ENCODE measurements around the gene OSER1. TPM values are rescaled to one million over a fixed set of nuclear protein-coding genes. Genes with fewer than 3 reads are reported as not detected.
"Not testable (repeated sequence)": the region's sequence is repeated elsewhere in the genome, so short reads cannot be mapped to it uniquely, and the experiment has no call there.

Gene OSER1
- total RNA-seq, 1 experiment from 2014 or later, result 19.6 TPM

DNA sequence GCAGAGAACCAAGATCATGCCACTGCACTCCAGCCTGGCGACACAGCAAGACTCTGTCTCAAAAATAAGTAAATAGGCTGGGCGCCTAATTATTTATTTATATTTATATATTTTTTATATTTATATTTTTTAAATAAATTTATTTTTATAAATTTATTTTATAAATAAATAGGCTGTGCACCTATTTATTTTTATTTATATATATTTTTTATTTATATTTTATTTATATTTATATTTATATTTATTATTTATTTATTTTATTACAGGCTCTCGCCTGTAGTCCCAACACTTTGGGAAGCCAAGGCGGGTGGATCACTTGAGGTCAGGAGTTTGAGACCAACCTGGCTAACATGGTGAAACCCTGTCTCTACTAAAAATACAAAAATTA is 21.9 kb upstream of the OSER1 start:
- not testable (repeated sequence) for H3K36me3 ChIP-seq (ENCODE audit: insufficient read depth, low read length); H3K9ac ChIP-seq (ENCODE audit: low read length); H3K4me3 ChIP-seq (ENCODE audit: low read length); H3K79me2 ChIP-seq (ENCODE audit: low read length); H3K27ac ChIP-seq (ENCODE audit: low read length); H3K9me3 ChIP-seq (ENCODE audit: low read length); H3K4me1 ChIP-seq (ENCODE audit: low read length); H3K27me3 ChIP-seq (ENCODE audit: low read length); H3K4me2 ChIP-seq (ENCODE audit: low read depth, low read length, poor library complexity, severe bottlenecking); H4K20me1 ChIP-seq (ENCODE audit: insufficient read depth, low read depth, low read length); H2AFZ ChIP-seq (ENCODE audit: low read length); H3K9me2 ChIP-seq (replicated peaks; ENCODE audit: insufficient read depth, low read length); DNase-seq

DNA sequence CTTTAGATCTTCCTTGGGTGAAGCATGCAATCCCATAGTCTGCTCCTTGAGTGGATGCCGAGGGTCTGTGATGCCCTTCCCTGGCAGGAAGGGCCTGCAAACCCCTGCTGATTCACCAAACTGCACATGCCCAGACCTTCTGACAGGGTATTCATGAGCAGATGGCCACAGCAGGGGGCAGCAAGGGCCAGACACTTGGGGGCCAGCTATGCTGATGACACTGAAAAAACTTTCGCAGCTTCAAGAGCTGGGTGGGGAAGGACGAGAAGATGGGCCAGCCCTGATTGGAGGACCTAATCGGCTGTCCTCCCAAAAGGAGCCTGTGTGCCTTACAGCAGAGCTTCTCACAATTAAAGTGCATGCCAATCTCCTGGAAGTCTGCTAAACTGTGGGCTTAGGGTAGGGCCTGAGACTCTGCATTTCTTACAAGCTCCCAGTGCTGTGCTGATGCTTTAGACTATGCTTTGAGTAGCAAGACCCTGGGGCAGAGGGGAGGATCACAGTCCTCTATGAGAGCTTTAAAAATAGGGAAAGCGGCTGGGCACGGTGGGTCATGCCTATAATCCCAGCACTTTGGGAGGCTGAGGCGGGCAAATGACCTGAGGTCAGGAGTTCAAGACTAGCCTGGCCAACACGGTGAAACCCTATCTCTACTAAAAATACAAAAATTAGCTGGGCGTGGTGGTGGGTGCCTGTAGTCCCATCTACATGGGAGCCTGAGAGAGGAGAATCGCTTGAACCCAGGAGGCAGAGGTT is 21.3 kb upstream of the OSER1 start:
- H4K20me1 ChIP-seq (ENCODE audit: insufficient read depth, low read depth, low read length), result no peaks in the 10 kb centered on the region
- no peak overlapping the region for H3K4me2 ChIP-seq (ENCODE audit: low read depth, low read length, poor library complexity, severe bottlenecking)
- H3K36me3 ChIP-seq (ENCODE audit: insufficient read depth, low read length), result no peaks in the 10 kb centered on the region
- no peaks in the 10 kb centered on the region for H3K9me2 ChIP-seq (replicated peaks; ENCODE audit: insufficient read depth, low read length)
- H3K9me3 ChIP-seq (ENCODE audit: low read length), result no peaks in the 10 kb centered on the region
- no peak overlapping the region for H3K4me3 ChIP-seq (ENCODE audit: low read length)
- H3K9ac ChIP-seq (ENCODE audit: low read length), result no peak overlapping the region
- H3K4me1 ChIP-seq (ENCODE audit: low read length), result no peaks in the 10 kb centered on the region
- DNase-seq, result no peak
- no peaks in the 10 kb centered on the region for H3K79me2 ChIP-seq (ENCODE audit: low read length)
- H3K27me3 ChIP-seq (ENCODE audit: low read length), result no peaks in the 10 kb centered on the region
- H2AFZ ChIP-seq (ENCODE audit: low read length), result no peak overlapping the region
- no peak overlapping the region for H3K27ac ChIP-seq (ENCODE audit: low read length)

DNA sequence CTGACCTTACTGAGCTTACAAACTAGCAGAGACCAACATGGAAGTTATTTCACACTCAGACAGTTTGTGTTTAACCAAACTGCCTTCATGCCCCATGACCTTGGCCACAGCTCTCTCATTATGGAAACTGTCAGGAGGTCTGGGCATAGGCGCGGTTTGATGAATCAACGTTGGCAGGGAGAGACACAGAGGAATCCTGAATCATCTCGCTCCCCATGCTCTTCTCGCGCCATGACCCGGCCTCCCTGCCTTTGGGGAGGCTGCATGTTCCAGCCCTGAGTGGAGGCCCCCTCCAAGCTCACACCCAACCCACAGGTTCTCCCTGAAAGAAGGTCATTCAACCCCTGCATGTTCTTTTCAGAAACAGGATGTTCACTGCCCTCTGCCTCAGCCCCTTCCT is 20.6 kb upstream of the OSER1 start:
- Histone ChIP-seq H3K4me1 (ENCODE audit: low read length) (no peaks in the 10 kb centered on the region), H3K27ac (ENCODE audit: low read length) (no peak overlapping the region), H3K4me2 (ENCODE audit: low read depth, low read length, poor library complexity, severe bottlenecking) (no peak overlapping the region), H3K79me2 (ENCODE audit: low read length) (no peaks in the 10 kb centered on the region), H4K20me1 (ENCODE audit: insufficient read depth, low read depth, low read length) (no peaks in the 10 kb centered on the region), H3K9me3 (ENCODE audit: low read length) (no peaks in the 10 kb centered on the region), H3K36me3 (ENCODE audit: insufficient read depth, low read length) (no peaks in the 10 kb centered on the region), H3K4me3 (ENCODE audit: low read length) (no peak overlapping the region), H3K9ac (ENCODE audit: low read length) (no peak overlapping the region), H2AFZ (ENCODE audit: low read length) (no peak overlapping the region), H3K9me2 (replicated peaks; ENCODE audit: insufficient read depth, low read length) (no peaks in the 10 kb centered on the region), H3K27me3 (ENCODE audit: low read length) (no peaks in the 10 kb centered on the region)
- DNase-seq, result no peak

DNA sequence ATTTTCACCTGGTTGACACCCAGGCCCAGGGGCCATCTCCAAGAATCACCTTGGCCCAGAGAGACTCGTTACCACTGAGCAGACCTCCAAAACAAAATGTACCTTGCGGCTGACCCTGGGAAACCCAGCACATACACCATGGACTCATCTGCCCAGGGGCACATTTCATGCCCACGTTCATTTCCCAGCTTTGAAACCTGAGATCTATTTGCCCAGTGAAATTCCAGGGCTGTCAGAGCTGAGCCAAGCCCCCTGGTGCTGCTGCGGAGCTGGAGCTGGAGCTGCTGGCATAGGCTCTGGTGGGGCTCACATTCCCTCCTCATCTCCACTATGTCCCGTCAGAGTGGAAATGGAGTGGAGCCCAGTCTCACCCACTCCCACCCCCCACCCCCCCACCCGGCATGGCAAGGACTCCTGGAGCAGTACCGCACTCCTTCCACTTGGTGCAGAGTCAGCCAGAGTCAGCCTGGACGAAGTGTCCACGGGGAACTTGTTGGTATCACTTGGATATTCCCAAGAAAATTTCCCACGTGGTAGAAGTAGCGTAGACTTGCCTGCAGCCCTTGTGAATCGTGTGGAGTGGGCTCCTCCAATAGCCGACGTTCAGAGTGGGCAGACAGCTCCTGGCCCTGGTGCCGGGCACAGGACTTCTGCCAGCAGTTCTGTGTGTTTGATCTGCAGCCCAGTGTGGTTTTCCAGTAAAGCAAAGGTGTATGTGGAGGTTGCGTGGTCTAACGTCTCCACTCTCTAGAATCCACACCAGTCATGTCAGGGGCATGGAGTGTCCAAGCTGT is 18.1 kb upstream of the OSER1 start:
- Histone ChIP-seq H3K79me2 (ENCODE audit: low read length) (no peaks in the 10 kb centered on the region), H3K9ac (ENCODE audit: low read length) (no peak overlapping the region), H3K27me3 (ENCODE audit: low read length) (no peaks in the 10 kb centered on the region), H3K36me3 (ENCODE audit: insufficient read depth, low read length) (no peaks in the 10 kb centered on the region), H3K4me2 (ENCODE audit: low read depth, low read length, poor library complexity, severe bottlenecking) (no peak overlapping the region), H3K9me2 (replicated peaks; ENCODE audit: insufficient read depth, low read length) (no peaks in the 10 kb centered on the region), H3K4me1 (ENCODE audit: low read length) (no peaks in the 10 kb centered on the region), H4K20me1 (ENCODE audit: insufficient read depth, low read depth, low read length) (no peaks in the 10 kb centered on the region), H2AFZ (ENCODE audit: low read length) (no peak overlapping the region), H3K27ac (ENCODE audit: low read length) (no peak overlapping the region), H3K4me3 (ENCODE audit: low read length) (no peak overlapping the region), H3K9me3 (ENCODE audit: low read length) (no peaks in the 10 kb centered on the region)
- DNase-seq, result no peak

DNA sequence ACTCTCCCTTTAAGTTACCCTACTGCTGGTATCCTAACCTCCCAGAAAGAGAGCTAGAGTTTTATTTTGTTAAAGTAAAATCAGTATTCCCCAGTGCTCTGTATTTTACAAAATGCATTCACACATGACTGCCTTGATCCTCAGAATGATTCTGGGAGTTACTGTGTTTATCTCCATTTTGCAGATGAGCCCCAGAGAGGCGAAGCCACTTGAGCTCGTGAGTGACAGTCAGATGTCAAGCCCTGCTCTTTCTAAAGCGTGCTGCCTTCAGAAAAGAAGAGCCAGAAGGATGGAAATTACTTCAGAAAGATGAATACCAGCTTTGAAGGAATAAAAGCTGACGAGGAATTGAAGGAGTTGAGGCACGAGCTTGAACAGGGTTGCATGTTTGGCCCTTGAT is 14.1 kb upstream of the OSER1 start:
- Histone ChIP-seq H2AFZ (ENCODE audit: low read length) (no peak overlapping the region), H3K79me2 (ENCODE audit: low read length) (no peaks in the 10 kb centered on the region), H3K4me3 (ENCODE audit: low read length) (no peak overlapping the region), H3K27me3 (ENCODE audit: low read length) (no peaks in the 10 kb centered on the region), H3K27ac (ENCODE audit: low read length) (no peak overlapping the region), H3K4me2 (ENCODE audit: low read depth, low read length, poor library complexity, severe bottlenecking) (no peak overlapping the region), H3K9me2 (replicated peaks; ENCODE audit: insufficient read depth, low read length) (no peaks in the 10 kb centered on the region), H3K9me3 (ENCODE audit: low read length) (no peaks in the 10 kb centered on the region), H3K4me1 (ENCODE audit: low read length) (no peaks in the 10 kb centered on the region), H3K9ac (ENCODE audit: low read length) (no peak overlapping the region), H3K36me3 (ENCODE audit: insufficient read depth, low read length) (no peaks in the 10 kb centered on the region), H4K20me1 (ENCODE audit: insufficient read depth, low read depth, low read length) (no peaks in the 10 kb centered on the region)
- DNase-seq, result no peak

DNA sequence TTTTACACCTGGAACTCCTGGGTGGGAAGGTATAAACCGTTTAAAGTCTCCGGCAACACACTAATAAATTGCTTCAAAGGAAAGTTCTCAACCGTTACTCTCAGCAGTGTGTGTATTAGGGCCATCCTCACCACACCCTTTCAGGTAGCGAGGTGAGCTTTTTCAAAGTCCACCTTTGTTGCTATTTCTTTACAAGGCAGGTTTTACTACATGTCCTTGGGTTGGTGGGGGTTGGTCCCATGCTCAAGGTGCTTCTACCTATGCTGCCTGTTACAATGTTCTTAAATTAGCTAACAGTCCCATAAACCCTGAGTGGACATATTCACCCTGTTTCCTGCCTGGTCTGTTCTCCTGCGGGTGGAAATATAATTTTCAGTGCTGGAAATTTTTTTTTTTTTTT is 13.2 kb upstream of the OSER1 start:
- H3K27ac ChIP-seq (ENCODE audit: low read length), result no peak overlapping the region
- no peak overlapping the region for H3K4me3 ChIP-seq (ENCODE audit: low read length)
- H3K79me2 ChIP-seq (ENCODE audit: low read length), result no peaks in the 10 kb centered on the region
- H3K9me2 ChIP-seq (replicated peaks; ENCODE audit: insufficient read depth, low read length), result no peaks in the 10 kb centered on the region
- H3K9me3 ChIP-seq (ENCODE audit: low read length), result no peaks in the 10 kb centered on the region
- no peak for DNase-seq
- no peaks in the 10 kb centered on the region for H3K27me3 ChIP-seq (ENCODE audit: low read length)
- no peaks in the 10 kb centered on the region for H3K36me3 ChIP-seq (ENCODE audit: insufficient read depth, low read length)
- no peaks in the 10 kb centered on the region for H4K20me1 ChIP-seq (ENCODE audit: insufficient read depth, low read depth, low read length)
- no peak overlapping the region for H2AFZ ChIP-seq (ENCODE audit: low read length)
- H3K9ac ChIP-seq (ENCODE audit: low read length), result no peak overlapping the region
- H3K4me2 ChIP-seq (ENCODE audit: low read depth, low read length, poor library complexity, severe bottlenecking), result no peak overlapping the region
- no peaks in the 10 kb centered on the region for H3K4me1 ChIP-seq (ENCODE audit: low read length)

DNA sequence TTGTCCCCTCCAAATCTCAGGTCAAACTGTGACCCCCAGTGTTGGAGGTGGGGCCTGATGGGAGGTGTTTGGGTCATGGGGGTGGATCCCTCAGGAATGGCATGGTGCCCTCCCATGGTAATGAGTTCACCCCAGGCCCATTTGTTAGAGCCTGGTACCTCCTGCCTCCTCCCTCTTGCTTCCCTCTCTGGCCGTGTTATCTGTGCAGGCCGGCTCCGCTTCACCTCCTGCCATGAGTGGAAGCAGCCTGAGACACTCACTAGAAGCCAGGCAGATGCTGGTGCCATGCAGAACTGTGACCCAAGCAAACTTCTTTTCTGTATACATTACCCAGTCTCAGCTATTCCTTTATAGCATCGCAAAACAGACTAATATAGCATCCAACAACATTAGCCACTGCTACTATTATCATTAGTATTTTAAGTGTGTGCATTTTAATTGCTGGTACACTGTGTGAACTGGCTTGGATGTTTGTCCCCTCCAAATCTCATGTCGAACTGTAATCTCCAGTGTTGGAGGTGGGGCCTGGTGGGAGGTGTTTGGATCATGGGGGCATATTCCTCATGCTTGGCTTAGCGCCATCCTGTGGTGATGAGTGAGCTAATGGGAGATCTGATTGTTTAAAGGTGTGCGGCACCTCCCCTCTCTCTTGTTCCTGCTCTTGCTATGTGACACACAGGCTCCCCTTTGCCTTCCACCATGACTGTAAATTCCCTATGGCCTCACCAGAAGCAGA is 12.2 kb upstream of the OSER1 start:
- Histone ChIP-seq H3K27me3 (ENCODE audit: low read length) (no peaks in the 10 kb centered on the region), H3K4me2 (ENCODE audit: low read depth, low read length, poor library complexity, severe bottlenecking) (no peak overlapping the region), H3K9me2 (replicated peaks; ENCODE audit: insufficient read depth, low read length) (no peaks in the 10 kb centered on the region), H3K79me2 (ENCODE audit: low read length) (no peaks in the 10 kb centered on the region), H3K27ac (ENCODE audit: low read length) (no peak overlapping the region), H3K4me1 (ENCODE audit: low read length) (no peaks in the 10 kb centered on the region), H4K20me1 (ENCODE audit: insufficient read depth, low read depth, low read length) (no peaks in the 10 kb centered on the region), H3K9ac (ENCODE audit: low read length) (no peak overlapping the region), H2AFZ (ENCODE audit: low read length) (no peak overlapping the region), H3K9me3 (ENCODE audit: low read length) (no peaks in the 10 kb centered on the region), H3K36me3 (ENCODE audit: insufficient read depth, low read length) (no peaks in the 10 kb centered on the region), H3K4me3 (ENCODE audit: low read length) (no peak overlapping the region)
- DNase-seq, result no peak

DNA sequence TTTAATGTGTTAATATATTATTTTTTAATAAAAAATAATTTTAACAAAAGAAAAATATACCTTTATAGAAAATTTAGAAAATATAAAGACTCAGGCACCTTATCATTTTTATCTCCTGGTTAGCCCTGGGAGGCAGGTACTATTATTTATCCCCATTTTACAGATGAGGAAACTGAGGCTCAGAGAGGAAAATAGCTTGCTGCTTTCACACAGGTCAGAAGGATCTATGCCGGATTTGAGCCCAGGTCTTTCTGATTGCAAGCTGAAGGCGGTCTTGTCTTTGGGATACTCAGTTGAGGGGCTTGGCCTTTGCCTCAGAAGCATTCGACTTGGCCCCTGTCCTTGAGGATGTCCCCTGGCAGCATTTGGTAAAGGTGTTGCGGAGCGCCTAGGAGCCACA is 11.5 kb upstream of the OSER1 start:
- H4K20me1 ChIP-seq (ENCODE audit: insufficient read depth, low read depth, low read length), result no peaks in the 10 kb centered on the region
- H3K9me3 ChIP-seq (ENCODE audit: low read length), result no peaks in the 10 kb centered on the region
- H3K4me3 ChIP-seq (ENCODE audit: low read length), result no peak overlapping the region
- no peak overlapping the region for H3K4me2 ChIP-seq (ENCODE audit: low read depth, low read length, poor library complexity, severe bottlenecking)
- H3K27me3 ChIP-seq (ENCODE audit: low read length), result no peaks in the 10 kb centered on the region
- no peak overlapping the region for H3K27ac ChIP-seq (ENCODE audit: low read length)
- H2AFZ ChIP-seq (ENCODE audit: low read length), result no peak overlapping the region
- no peaks in the 10 kb centered on the region for H3K9me2 ChIP-seq (replicated peaks; ENCODE audit: insufficient read depth, low read length)
- no peaks in the 10 kb centered on the region for H3K79me2 ChIP-seq (ENCODE audit: low read length)
- H3K36me3 ChIP-seq (ENCODE audit: insufficient read depth, low read length), result no peaks in the 10 kb centered on the region
- H3K9ac ChIP-seq (ENCODE audit: low read length), result no peak overlapping the region
- DNase-seq, result no peak
- H3K4me1 ChIP-seq (ENCODE audit: low read length), result no peaks in the 10 kb centered on the region

Data from Karpas-422 (cell line).